Left cardiac atrium (tissue), 2 donors: Measurements from ENCODE around the gene SUPT3H. TPM values are rescaled to one million over a fixed set of nuclear protein-coding genes. Genes with fewer than 3 reads are reported as not detected.

Source experiments
- microRNA-seq, 2 donors: library from miRNA; unstranded; fragments of <30 nt; microRNA quantifications; one replicate each; pipeline ENCODE4 v1.2.0, GENCODE V29; 2020
- total RNA-seq, 2 donors: library from RNA; stranded (reverse); fragmentation: NEBNext Ultra II Directional; extraction: Animal tissue kit (Norgen Biotek cat#: 25700); gene quantifications; one replicate each; pipeline ENCODE4 v1.2.1, GENCODE V29; 2021
- donor health status: DM: no; HTN: yes; CAD: no; lungs with severe emphysema.
- donor health status: DM: yes; HTN: yes; CAD: no.

The SUPT3H gene
- total RNA-seq, 2 donors from 2014 or later = 3.2 to 4.3 TPM

Small RNA genes within 50 kb of the gene (microRNA-seq; reads per million reads assigned to microRNA genes)
- gene MIR586 = 0 to 0.27 reads per million in 2 donors

Other genes starting within 250 kb of the SUPT3H start
- gene RUNX2, start 49.6 kb downstream of the SUPT3H start, total RNA-seq = under 1 TPM; 0.44 to 0.68 TPM